Osteocyte (in vitro differentiated cells): ENCODE measurements around the gene CARMIL1. TPM values are rescaled to one million over a fixed set of nuclear protein-coding genes. Genes with fewer than 3 reads are reported as not detected.

ENCODE experiments used
- DNase-seq: peaks from one replicate; pipeline ENCODE4 v3.0.0; 2021; ENCODE audit warnings: mixed read lengths; ENCODE audit not compliant: unreplicated experiment; ENCODE audit errors: extremely low spot score
- H3K27ac Mint-ChIP-seq: one replicate; pipeline ENCODE4 v1.8.0; 2021; ENCODE audit warnings: mild to moderate bottlenecking, mixed read lengths; ENCODE audit not compliant: unreplicated experiment
- H3K27me3 Mint-ChIP-seq: one replicate; pipeline ENCODE4 v1.8.0; 2021; ENCODE audit warnings: mixed read lengths; ENCODE audit not compliant: unreplicated experiment
- H3K36me3 Mint-ChIP-seq: one replicate; pipeline ENCODE4 v1.8.0; 2021; ENCODE audit warnings: mixed read lengths; ENCODE audit not compliant: unreplicated experiment
- H3K4me1 Mint-ChIP-seq: one replicate; pipeline ENCODE4 v1.8.0; 2021; ENCODE audit warnings: mixed read lengths; ENCODE audit not compliant: unreplicated experiment
- H3K4me3 Mint-ChIP-seq: one replicate; pipeline ENCODE4 v1.8.0; 2021; ENCODE audit warnings: mild to moderate bottlenecking, moderate library complexity, mixed read lengths; ENCODE audit not compliant: unreplicated experiment
- H3K9me3 Mint-ChIP-seq: one replicate; pipeline ENCODE4 v1.8.0; 2021; ENCODE audit warnings: mixed read lengths; ENCODE audit not compliant: unreplicated experiment
- total RNA-seq: library from RNA; stranded (reverse); gene quantifications from 2 replicates; pipeline ENCODE4 v1.2.1, GENCODE V29; 2021
- TF ChIP-seq, protein P1 (sequence below): fragments of 200-600 bp; sonication (generic); IDR thresholded peaks from 2 replicates; pipeline ENCODE4 v1.5.0; 2021; ENCODE audit warnings: antibody characterized with exemption, mild to moderate bottlenecking, moderate library complexity

The CARMIL1 gene
- total RNA-seq, 1 donor from 2014 or later, result 14.9 TPM

DNA sequence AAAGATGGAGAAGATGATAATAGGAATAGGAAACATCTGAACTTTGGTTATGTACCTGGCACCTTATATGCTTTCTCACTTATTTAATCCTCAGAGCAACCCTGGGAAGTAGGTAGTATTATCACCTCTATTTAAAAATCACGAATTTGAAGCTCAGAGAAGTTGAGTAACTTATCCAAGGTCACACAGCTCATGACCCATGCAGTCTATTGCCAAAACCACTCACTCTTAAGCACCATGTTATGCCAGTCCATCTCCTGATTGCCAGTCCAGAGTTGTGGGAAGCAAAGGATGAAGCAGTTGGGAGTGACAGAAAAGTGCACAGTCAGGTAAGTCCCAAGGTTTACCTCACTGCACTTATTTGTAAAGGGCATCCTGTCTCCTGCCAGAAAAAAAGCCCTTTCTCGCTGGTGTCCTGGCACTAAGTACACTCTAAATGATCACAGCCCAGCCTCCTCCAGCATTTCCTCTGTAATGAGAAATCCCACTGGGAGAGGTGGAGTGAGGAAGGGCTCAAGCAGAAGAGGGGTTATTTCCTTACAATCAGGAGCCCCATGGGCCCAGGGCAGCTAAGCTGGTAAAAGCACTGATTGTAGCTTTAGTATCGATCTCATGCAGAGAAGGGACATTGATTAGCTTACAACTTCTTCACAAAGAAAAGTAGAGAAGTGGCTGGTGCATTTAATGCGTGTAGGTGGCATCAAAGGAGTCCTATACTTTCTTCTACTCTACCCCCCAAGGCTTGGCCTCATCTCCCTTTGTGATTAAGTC lies 351.5 kb downstream of the CARMIL1 start:
- Mint-ChIP-seq H3K27ac (no peak overlapping the region), H3K4me1 (no peaks in the 10 kb centered on the region), H3K9me3 (no peaks in the 10 kb centered on the region), H3K36me3 (no peaks in the 10 kb centered on the region), H3K27me3 (peaks cover 19% of the 10 kb centered on the region), H3K4me3 (no peak overlapping the region)
- DNase-seq, result no peak
- TF ChIP-seq, protein P1, sequence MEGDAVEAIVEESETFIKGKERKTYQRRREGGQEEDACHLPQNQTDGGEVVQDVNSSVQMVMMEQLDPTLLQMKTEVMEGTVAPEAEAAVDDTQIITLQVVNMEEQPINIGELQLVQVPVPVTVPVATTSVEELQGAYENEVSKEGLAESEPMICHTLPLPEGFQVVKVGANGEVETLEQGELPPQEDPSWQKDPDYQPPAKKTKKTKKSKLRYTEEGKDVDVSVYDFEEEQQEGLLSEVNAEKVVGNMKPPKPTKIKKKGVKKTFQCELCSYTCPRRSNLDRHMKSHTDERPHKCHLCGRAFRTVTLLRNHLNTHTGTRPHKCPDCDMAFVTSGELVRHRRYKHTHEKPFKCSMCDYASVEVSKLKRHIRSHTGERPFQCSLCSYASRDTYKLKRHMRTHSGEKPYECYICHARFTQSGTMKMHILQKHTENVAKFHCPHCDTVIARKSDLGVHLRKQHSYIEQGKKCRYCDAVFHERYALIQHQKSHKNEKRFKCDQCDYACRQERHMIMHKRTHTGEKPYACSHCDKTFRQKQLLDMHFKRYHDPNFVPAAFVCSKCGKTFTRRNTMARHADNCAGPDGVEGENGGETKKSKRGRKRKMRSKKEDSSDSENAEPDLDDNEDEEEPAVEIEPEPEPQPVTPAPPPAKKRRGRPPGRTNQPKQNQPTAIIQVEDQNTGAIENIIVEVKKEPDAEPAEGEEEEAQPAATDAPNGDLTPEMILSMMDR, result no peak

DNA sequence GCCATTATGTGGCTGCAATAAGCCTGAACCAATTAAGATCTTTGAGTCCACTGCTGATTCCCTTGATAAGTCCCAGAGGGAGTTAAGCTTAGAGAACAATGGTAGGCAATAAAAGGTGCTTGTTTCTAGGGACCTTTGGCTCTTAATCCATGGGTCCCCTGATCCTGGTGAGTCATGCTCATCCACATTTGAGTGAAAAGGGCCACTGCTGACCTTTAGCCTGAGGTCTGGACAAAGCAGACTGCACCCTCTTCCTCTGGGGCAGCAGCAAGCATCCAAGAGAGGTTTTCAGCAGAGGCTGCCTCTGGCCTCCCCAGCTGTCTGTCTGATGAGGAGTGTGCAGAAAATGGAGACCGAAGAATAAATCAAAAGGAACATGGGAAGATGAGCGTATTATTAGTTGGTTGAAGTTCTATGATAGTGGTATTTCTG lies 356.7 kb downstream of the CARMIL1 start:
- Mint-ChIP-seq H3K36me3 (no peaks in the 10 kb centered on the region), H3K27ac (no peak overlapping the region), H3K4me1 (no peaks in the 10 kb centered on the region), H3K27me3 (peaks cover 38% of the 10 kb centered on the region), H3K9me3 (no peaks in the 10 kb centered on the region), H3K4me3 (no peak overlapping the region)
- DNase-seq, result no peak
- TF ChIP-seq, protein P1, result no peak

DNA sequence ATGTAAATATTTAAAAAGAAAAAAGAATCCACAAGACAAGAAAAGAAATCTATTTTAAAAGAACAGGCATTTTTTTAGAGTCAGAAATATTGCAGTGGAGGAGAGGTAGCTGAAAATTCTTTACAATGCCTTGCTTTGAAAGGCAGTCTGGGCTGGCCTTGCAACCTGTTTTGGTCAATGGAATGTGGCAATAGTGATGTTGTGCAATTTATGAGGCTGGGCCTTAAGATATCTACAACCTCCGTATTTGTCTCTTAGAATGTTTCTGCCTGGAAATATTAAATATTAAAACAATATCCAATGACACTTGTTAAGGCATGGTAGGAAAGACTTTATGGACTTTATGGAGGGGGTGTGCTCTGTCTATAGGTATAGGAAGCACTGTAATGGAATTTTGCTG lies 358.0 kb downstream of the CARMIL1 start:
- H3K9me3 Mint-ChIP-seq, result no peaks in the 10 kb centered on the region
- no peaks in the 10 kb centered on the region for H3K36me3 Mint-ChIP-seq
- H3K4me1 Mint-ChIP-seq, result no peaks in the 10 kb centered on the region
- H3K4me3 Mint-ChIP-seq, result no peak overlapping the region
- peaks cover 44% of the 10 kb centered on the region for H3K27me3 Mint-ChIP-seq
- H3K27ac Mint-ChIP-seq, result no peak overlapping the region
- no peak for DNase-seq
- TF ChIP-seq, protein P1, result no peak

DNA sequence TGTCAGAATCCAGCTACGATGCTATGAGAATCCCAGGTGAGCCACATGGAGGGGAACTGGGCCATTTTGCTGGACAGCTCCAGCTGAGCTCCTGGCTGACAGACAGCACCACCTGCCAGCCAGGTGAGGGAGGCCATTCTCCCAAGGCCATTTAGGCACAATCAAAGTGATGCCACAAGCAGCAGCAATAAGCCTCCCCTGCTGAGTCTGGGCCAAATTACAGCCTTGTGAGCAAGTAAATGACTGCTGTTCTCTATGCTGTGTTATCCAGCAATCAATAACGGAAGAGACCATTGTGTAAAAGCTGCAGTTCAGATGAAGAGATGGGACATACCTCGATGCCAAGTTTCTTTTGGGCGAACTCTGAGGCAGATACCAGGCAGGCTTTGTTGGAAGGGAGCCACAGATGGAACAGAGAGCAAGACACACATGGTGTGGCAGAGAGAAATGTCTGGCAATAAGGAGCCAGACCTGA lies 358.8 kb downstream of the CARMIL1 start:
- Mint-ChIP-seq H3K9me3 (no peaks in the 10 kb centered on the region), H3K36me3 (no peaks in the 10 kb centered on the region), H3K4me3 (no peak overlapping the region), H3K27ac (no peak overlapping the region), H3K27me3 (peaks cover 51% of the 10 kb centered on the region), H3K4me1 (no peaks in the 10 kb centered on the region)
- no peak for DNase-seq
- TF ChIP-seq, protein P1, result no peak

DNA sequence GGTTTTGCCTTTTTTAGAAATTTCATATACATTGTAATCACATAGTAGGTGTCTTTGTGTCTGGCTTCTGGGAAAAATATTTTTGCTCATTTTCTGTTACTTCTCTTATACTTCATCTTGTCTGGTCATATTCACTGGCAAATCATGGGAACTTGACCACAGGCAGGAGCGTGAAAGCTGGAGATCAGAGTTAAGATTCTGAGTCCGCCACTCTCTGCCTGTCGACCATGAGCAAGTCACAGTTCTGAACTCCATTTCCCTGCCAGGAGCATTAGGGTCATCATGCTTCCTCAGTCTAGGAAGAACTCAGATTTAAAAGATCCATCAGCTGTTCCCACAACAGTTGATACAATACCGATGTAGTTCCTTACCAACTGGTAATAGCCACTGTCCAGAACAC lies 360.5 kb downstream of the CARMIL1 start:
- H3K4me1 Mint-ChIP-seq, result no peaks in the 10 kb centered on the region
- H3K4me3 Mint-ChIP-seq, result no peak overlapping the region
- no peaks in the 10 kb centered on the region for H3K36me3 Mint-ChIP-seq
- H3K9me3 Mint-ChIP-seq, result no peaks in the 10 kb centered on the region
- H3K27me3 Mint-ChIP-seq, result peaks cover 60% of the 10 kb centered on the region
- TF ChIP-seq, protein P1, result no peak
- no peak overlapping the region for H3K27ac Mint-ChIP-seq
- DNase-seq, result no peak
